A549 treated with AZD2906 at 1 μM for 4 hours (cell line): ENCODE data around the gene KIF2A. TPM values are rescaled to one million over a fixed set of nuclear protein-coding genes. Genes with fewer than 3 reads are reported as not detected.

ENCODE experiments used
- total RNA-seq: library from RNA; stranded (reverse); fragments of 200-300 nt; extraction: Qiagen RNA extraction; gene quantifications from 5 replicates; pipeline ENCODE4 v1.2.3, GENCODE V29; 2022

KIF2A gene
- total RNA-seq, result 26.8 to 47.0 TPM (median 33.5 TPM) in 5 replicates

DNA sequence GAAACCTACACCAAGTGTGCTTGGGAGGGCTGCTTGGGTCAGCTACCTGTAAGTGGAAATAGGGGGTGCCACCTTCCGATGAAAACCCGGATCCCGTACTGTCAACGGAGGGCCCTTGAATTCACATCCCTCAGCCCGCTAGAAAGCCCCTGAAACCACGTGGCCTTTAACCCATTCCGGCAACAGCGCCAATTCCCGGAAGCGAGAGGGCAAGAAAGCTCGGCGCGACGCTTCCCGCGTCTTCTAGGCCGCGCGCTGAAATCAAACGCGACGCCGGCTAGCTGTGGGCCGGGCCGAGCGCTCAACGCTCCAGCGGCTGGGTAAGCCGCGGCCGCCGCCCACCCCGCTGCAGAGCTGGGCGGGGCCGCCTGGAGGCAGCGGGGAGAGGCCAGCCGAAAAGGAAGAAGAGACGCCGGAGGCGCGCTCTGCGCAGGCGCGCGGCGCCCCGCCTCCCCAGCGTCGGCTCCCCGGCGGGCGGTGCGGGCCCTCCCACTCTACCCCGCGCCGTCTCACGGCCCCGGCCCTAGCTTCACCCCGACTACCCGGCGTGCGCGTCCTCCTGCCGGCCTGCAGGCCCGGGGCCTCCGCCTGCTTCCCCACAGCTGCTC, at the start of gene KIF2A:
Gene KIF2A (plus strand): TSS at position 492 of the 608 bp plus-strand sequence. CDS start 267 bp downstream, outside the sequence.

DNA sequence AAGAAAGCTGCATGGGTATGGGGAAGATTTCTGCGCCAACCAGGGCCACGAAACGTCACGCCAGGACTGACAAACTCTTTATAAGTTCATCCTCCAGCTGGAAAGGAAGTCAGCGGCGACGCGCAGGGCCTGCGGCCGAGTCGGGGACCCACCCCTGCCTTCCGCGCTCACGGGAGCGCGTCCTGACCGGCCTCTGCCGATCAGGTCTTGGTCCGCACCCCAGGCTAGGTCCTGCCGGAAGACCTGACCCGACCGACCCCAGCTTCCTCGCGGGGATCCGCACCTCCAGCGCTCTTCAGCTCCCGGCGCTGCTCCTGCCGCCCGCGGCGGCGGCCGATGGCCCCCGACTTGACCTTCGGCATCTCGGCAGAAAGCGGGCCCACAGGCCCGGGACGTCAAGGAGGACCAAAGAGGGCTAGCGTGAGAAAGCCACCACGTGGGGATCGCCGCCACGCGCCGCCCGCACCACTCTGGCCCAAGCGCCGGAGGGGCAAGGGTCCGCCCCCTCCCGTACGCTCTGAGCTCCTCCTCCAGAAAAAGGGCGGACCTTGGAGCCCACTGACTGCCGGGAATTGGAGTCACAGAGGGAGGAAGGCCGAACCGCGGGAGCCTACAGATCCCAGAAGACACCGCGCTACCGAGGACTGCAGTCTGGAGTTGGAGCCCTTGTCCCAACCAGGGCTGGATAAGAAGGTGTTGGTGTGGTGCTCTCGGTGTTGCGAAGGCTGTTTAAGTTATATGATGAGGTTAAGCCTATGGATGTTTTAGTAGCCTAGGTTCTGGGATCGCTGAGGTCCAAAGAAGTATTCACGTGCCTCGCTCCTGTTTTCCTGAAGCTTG, 97.6 kb downstream of the KIF2A start, which contains the start of gene DIMT1:
Gene DIMT1 (minus strand): TSS at position 495 of the 840 bp plus-strand sequence. CDS start 133 bp downstream, at position 362.

DNA sequence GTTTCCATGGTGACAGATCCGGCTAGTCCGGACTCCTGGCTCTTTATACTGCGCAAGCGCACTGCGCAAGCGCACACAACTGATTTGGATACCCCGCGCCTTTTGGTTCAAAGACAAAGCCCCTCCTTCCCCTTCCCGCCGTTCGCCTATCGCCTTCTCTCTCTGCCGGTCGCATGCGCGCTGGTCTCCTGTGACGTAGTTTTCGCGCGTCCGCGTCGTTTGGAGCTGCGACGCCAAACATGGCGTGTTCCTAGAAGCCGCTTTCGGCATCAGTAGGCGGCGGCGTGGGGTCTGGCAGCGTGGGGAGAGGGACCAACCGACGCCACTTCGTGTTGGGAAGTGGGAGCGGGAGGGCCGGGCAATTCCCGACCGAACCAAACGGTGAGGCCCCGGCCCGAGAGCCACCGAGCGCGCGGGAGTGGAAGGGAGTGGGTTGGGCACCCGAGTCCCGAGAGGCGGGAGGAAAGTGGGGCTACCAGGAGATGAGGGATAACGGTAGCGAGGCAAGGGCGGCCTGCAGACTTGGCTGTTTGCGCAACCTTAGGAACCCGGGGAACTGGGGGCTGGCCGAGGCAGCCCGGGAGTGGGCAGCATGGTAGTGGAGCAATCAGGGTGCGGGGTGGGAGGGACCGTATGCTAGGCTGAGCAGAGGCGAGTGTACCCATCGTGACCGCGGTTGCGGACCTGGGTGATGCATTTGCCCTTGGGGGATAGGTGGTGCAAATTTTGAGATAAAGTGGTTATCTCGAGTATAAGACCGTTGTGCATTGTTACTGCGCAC, 106.7 kb downstream of the KIF2A start, which contains the start of gene IPO11:
Gene IPO11 (plus strand): TSS at position 215 of the 781 bp plus-strand sequence. CDS start 24,517 bp downstream, outside the sequence.

Other genes with a start within 250 kb of the KIF2A start
- gene DIMT1, start 97.7 kb downstream of the KIF2A start, total RNA-seq, result 35.9 to 40.7 TPM (median 37.9 TPM) in 5 replicates
- gene IPO11, start 106.6 kb downstream of the KIF2A start, total RNA-seq, result 14.6 to 15.7 TPM (median 15.3 TPM) in 5 replicates